ENCODE measurements around the gene IQGAP2.

- TF ChIP-seq CTCF (IDR thresholded peaks at IDR 0.05) (no peak), EZH2 (IDR thresholded peaks at IDR 0.05; ENCODE audit: borderline replicate concordance, insufficient read depth, low read depth, low read length, poor library complexity, severe bottlenecking) (no peak)
Measured at GRCh38 chr5:76606701-76607100, 203.6 kb downstream of the IQGAP2 start.
